GM21619 (cell line): ENCODE measurements around the gene RANGAP1.
"Not testable (repeated sequence)": the region's sequence is repeated elsewhere in the genome, so short reads cannot be mapped to it uniquely, and the experiment has no call there.

Experiments
- ATAC-seq: cut with Tn5 transposase; IDR thresholded peaks from one replicate; pipeline ENCODE4 v1.9.1; 2021; ENCODE audit not compliant: unreplicated experiment

Gene RANGAP1

GRCh38 chr22:41261541-41262249, 24.3 kb downstream of the RANGAP1 start:
- ATAC-seq: no peak

- ATAC-seq: no peak
Observed at GRCh38 chr22:41260871-41261270, 25.1 kb downstream of the RANGAP1 start.

- not testable (repeated sequence) for ATAC-seq
Observed at GRCh38 chr22:41259756-41260155, 26.2 kb downstream of the RANGAP1 start.

GRCh38 chr22:41257696-41258095, 28.3 kb downstream of the RANGAP1 start:
- ATAC-seq: no peak

GRCh38 chr22:41256254-41257253, 29.4 kb downstream of the RANGAP1 start:
- no peak for ATAC-seq

GRCh38 chr22:41254230-41254629, 31.8 kb downstream of the RANGAP1 start:
- ATAC-seq: no peak

- ATAC-seq: no peak
Observed at GRCh38 chr22:41252365-41252764, 33.6 kb downstream of the RANGAP1 start.

GRCh38 chr22:41250127-41250526, 35.9 kb downstream of the RANGAP1 start:
- no peak for ATAC-seq

- no peak for ATAC-seq
Observed at GRCh38 chr22:41249442-41249841, 36.5 kb downstream of the RANGAP1 start.

GRCh38 chr22:41248758-41249157, 37.2 kb downstream of the RANGAP1 start:
- no peak for ATAC-seq

GRCh38 chr22:41248314-41248713, 37.7 kb downstream of the RANGAP1 start:
- no peak for ATAC-seq

- no peak for ATAC-seq
Observed at GRCh38 chr22:41247703-41248102, 38.3 kb downstream of the RANGAP1 start.

- ATAC-seq: no peak
Observed at GRCh38 chr22:41245917-41246499, 40.0 kb downstream of the RANGAP1 start.

GRCh38 chr22:41243361-41243760, 42.6 kb downstream of the RANGAP1 start:
- no peak for ATAC-seq

- no peak for ATAC-seq
Observed at GRCh38 chr22:41242396-41243117, 43.4 kb downstream of the RANGAP1 start.

GRCh38 chr22:41241133-41241676, 44.8 kb downstream of the RANGAP1 start:
- no peak for ATAC-seq

- no peak for ATAC-seq
Observed at GRCh38 chr22:41240377-41241132, 45.4 kb downstream of the RANGAP1 start, which contains the start of gene CHADL. TSS of gene CHADL (minus strand) at chr22:41240931. CDS start at chr22:41240881, 50 bp downstream.

GRCh38 chr22:41239443-41240128, 46.4 kb downstream of the RANGAP1 start:
- ATAC-seq: no peak
